ENCODE results near the gene MRPS27. TPM values are rescaled to one million over a fixed set of nuclear protein-coding genes. Genes with fewer than 3 reads are reported as not detected.
A peak's percentile ranks its signal among the peaks of the same experiment; 100 is the strongest.

MRPS27 gene
- polyA plus RNA-seq, 12 donors = 37.2 to 165 (median 49.7) TPM

- DNase-seq = no peak
Measured at GRCh38 chr5:72208324-72208926, 111.6 kb downstream of the MRPS27 start.

GRCh38 chr5:72206994-72207393, 113.0 kb downstream of the MRPS27 start:
- DNase-seq = no peak

GRCh38 chr5:72206160-72206559, 113.9 kb downstream of the MRPS27 start:
- no peak for DNase-seq

- DNase-seq = no peak
Measured at GRCh38 chr5:72205431-72206009, 114.5 kb downstream of the MRPS27 start.

GRCh38 chr5:72204946-72205345, 115.1 kb downstream of the MRPS27 start:
- no peak for DNase-seq

GRCh38 chr5:72203251-72203845, 116.7 kb downstream of the MRPS27 start:
- no peak for DNase-seq

- DNase-seq = no peak
Measured at GRCh38 chr5:72202331-72202825, 117.7 kb downstream of the MRPS27 start.

- no peak for DNase-seq
Measured at GRCh38 chr5:72199681-72200080, 120.4 kb downstream of the MRPS27 start.

GRCh38 chr5:72197393-72197792, 122.6 kb downstream of the MRPS27 start:
- no peak for DNase-seq

GRCh38 chr5:72195581-72195980, 124.5 kb downstream of the MRPS27 start:
- DNase-seq = no peak

- DNase-seq = no peak
Measured at GRCh38 chr5:72194846-72195245, 125.2 kb downstream of the MRPS27 start.

GRCh38 chr5:72191404-72191803, 128.6 kb downstream of the MRPS27 start:
- no peak for DNase-seq

GRCh38 chr5:72189146-72189545, 130.9 kb downstream of the MRPS27 start:
- no peak for DNase-seq

- DNase-seq = no peak
Measured at GRCh38 chr5:72188166-72188565, 131.9 kb downstream of the MRPS27 start.

- DNase-seq = no peak
Measured at GRCh38 chr5:72187388-72188075, 132.5 kb downstream of the MRPS27 start.

GRCh38 chr5:72185496-72186329, 134.3 kb downstream of the MRPS27 start:
- peak; percentile 86 for DNase-seq

- DNase-seq = no peak
Measured at GRCh38 chr5:72184408-72184807, 135.6 kb downstream of the MRPS27 start.

GRCh38 chr5:72183101-72183520, 136.9 kb downstream of the MRPS27 start:
- no peak for DNase-seq

GRCh38 chr5:72182686-72183085, 137.4 kb downstream of the MRPS27 start:
- DNase-seq = no peak

- DNase-seq = no peak
Measured at GRCh38 chr5:72180925-72181324, 139.1 kb downstream of the MRPS27 start.

- DNase-seq = no peak
Measured at GRCh38 chr5:72179816-72180440, 140.1 kb downstream of the MRPS27 start.

Measured in muscle of arm (tissue), 12 donors.